ENCODE measurements around the gene HEMGN.
A peak's percentile ranks its signal among the peaks of the same experiment; 100 is the strongest.

Gene HEMGN

GRCh38 chr9:97889941-97890887 is 47.8 kb downstream of the HEMGN start:
- Histone ChIP-seq H3K27me3 (ENCODE audit: low read depth) (no peaks in the 10 kb centered on the region), H3K36me3 (replicated peaks) (no peaks in the 10 kb centered on the region), H3K9me3 (no peaks in the 10 kb centered on the region), H3K4me1 (no peaks in the 10 kb centered on the region), H3K4me3 (no peak overlapping the region)
- in situ Hi-C loops (cut with MboI; ENCODE audit: low sequenced_read_pairs) = no loop called here
- DNase-seq (ENCODE audit: low spot score in 2 of 2) = peak; percentile 29 to 77

- in situ Hi-C loops (cut with MboI; ENCODE audit: low sequenced_read_pairs) = no loop called here
- no peak for DNase-seq (ENCODE audit: low spot score in 2 of 2)
Measured at GRCh38 chr9:97880336-97880735, 57.6 kb downstream of the HEMGN start.

More at GRCh38 chr9:97880336-97880735, 57.6 kb downstream of the HEMGN start:
- Histone ChIP-seq H3K4me1 (no peaks in the 10 kb centered on the region), H3K4me3 (no peak overlapping the region), H3K9me3 (no peaks in the 10 kb centered on the region), H3K27me3 (ENCODE audit: low read depth) (peaks cover 6% of the 10 kb centered on the region; the same call in 1 of the 2 replicates), H3K36me3 (replicated peaks) (no peaks in the 10 kb centered on the region)

Data from HAP-1 (cell line).